ENCODE data around the gene LPIN2. TPM values are rescaled to one million over a fixed set of nuclear protein-coding genes. Genes with fewer than 3 reads are reported as not detected.
"Not testable (repeated sequence)": the region's sequence is repeated elsewhere in the genome, so short reads cannot be mapped to it uniquely, and the experiment has no call there.

LPIN2 gene
- total and polyA plus RNA-seq, 3 experiments from 2014 or later = 68.6 to 83.2 (median 82.9) TPM

DNA sequence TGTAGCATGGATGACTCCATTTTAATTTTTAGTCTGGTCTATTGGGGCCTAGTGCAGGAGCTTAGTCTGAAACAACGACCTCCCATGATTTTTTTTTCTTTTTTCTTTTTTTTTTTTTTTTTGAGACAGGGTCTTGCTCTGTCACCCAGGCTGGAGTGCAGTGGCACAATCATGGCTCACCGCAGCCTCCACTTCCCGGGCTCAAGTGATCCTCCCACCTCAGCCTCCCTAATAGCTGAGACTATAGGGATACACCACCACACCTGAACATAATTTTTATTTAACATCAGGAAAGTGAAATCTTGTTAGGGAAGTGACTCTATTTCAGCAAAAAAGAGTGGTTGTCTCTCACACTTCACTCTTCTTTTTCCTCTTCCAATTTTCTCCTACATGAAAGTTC, 15.2 kb upstream of the LPIN2 start:
- H3K9me3 Mint-ChIP-seq; H3K4me3 ChIP-seq (ENCODE audit: low read length); DNase-seq; H3K36me3 ChIP-seq (ENCODE audit: insufficient read depth, low read length); H3K36me3 Mint-ChIP-seq; H3K9me3 ChIP-seq (ENCODE audit: low read length); H3K4me1 ChIP-seq (ENCODE audit: insufficient read depth, low read length); H3K27me3 ChIP-seq (ENCODE audit: insufficient read depth, low read length, poor library complexity, severe bottlenecking); H3K27ac ChIP-seq (ENCODE audit: low read depth, low read length); H3K4me1 Mint-ChIP-seq; H3K27me3 Mint-ChIP-seq; POLR2A ChIA-PET; H3K4me3 Mint-ChIP-seq: not testable (repeated sequence)
- CTCF ChIA-PET = interaction anchor here (1.3 kb wide), 1 partner anchor 35 kb away, joined by 5 read pairs; no protein-coding TSS in a partner anchor
- H3K27ac Mint-ChIP-seq = peak overlapping the region in 1 of 8 donors; percentile 29

DNA sequence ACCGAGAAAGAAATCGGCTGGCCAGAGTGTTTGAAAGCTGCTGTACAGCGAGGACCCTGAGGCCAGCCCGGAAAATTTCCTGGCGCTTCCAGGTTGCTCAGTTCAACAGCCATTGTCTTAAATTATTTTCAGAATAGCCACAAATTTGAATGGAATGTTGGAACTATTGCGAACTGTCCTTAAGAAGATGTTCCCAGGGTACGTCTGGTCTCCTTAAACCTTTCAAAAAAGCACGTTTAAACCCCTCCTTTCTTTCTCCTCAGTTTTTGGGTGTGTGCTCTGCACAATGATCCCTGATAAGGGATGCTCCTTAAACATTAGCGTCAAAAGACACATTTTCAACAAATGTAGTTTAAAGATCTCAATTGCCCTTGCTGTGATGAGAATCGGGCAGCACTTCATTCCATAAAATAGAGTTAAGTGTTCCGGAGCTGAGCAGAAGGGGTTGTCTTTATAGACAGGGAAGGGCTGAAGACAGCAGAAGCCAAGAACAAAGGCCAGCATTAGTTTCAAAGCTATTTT, 14.5 kb upstream of the LPIN2 start:
- ChIA-PET POLR2A (no interaction called here), CTCF (interaction anchor here (1.3 kb wide), 1 partner anchor 36 kb away, joined by 5 read pairs; no protein-coding TSS in a partner anchor)
- Mint-ChIP-seq H3K27me3 (no peaks in the 10 kb centered on the region), H3K27ac (peak overlapping the region in 1 of 8 donors; percentile 14), H3K9me3 (no peaks in the 10 kb centered on the region), H3K36me3 (peaks cover 0 to 4% (median 0%) of the 10 kb centered on the region in 3 donors), H3K4me3 (no peak overlapping the region), H3K4me1 (no peaks in the 10 kb centered on the region)
- Histone ChIP-seq H3K4me3 (ENCODE audit: low read length) (no peak overlapping the region), H3K9me3 (ENCODE audit: low read length) (no peaks in the 10 kb centered on the region), H3K4me1 (ENCODE audit: insufficient read depth, low read length) (no peaks in the 10 kb centered on the region), H3K27me3 (ENCODE audit: insufficient read depth, low read length, poor library complexity, severe bottlenecking) (no peaks in the 10 kb centered on the region), H3K36me3 (ENCODE audit: insufficient read depth, low read length) (no peaks in the 10 kb centered on the region), H3K27ac (ENCODE audit: low read depth, low read length) (no peak overlapping the region)
- no peak for DNase-seq

DNA sequence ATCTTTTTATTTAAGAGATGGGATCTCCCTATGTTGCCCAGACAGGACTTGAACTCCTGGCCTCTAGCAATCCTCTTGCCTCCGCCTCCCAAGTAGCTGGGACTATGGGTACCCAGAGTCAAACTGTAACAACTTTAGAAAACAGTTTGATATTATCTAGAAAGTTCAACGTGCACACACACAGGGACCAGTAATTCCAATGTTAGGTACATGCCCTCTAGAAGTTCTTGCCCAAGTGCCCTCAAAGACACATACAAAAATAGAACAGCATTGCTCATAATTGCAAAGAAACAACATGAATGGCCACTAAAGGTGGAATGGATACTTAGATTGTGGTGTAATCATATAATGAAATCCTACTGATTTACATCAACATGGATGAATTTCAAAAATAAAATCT, 12.6 kb upstream of the LPIN2 start:
- ChIA-PET CTCF (no interaction called here), POLR2A (no interaction called here)
- no peaks in the 10 kb centered on the region for H3K4me1 Mint-ChIP-seq
- DNase-seq = no peak
- H3K27me3 ChIP-seq (ENCODE audit: insufficient read depth, low read length, poor library complexity, severe bottlenecking) = no peaks in the 10 kb centered on the region
- no peaks in the 10 kb centered on the region for H3K9me3 ChIP-seq (ENCODE audit: low read length)
- no peaks in the 10 kb centered on the region for H3K4me1 ChIP-seq (ENCODE audit: insufficient read depth, low read length)
- H3K9me3 Mint-ChIP-seq = no peaks in the 10 kb centered on the region
- no peaks in the 10 kb centered on the region for H3K27me3 Mint-ChIP-seq
- H3K27ac Mint-ChIP-seq = peak overlapping the region in 2 of 8 donors; percentile 23 to 56
- no peaks in the 10 kb centered on the region for H3K36me3 Mint-ChIP-seq
- no peaks in the 10 kb centered on the region for H3K36me3 ChIP-seq (ENCODE audit: insufficient read depth, low read length)
- no peak overlapping the region for H3K4me3 Mint-ChIP-seq
- no peak overlapping the region for H3K4me3 ChIP-seq (ENCODE audit: low read length)
- H3K27ac ChIP-seq (ENCODE audit: low read depth, low read length) = no peak overlapping the region

DNA sequence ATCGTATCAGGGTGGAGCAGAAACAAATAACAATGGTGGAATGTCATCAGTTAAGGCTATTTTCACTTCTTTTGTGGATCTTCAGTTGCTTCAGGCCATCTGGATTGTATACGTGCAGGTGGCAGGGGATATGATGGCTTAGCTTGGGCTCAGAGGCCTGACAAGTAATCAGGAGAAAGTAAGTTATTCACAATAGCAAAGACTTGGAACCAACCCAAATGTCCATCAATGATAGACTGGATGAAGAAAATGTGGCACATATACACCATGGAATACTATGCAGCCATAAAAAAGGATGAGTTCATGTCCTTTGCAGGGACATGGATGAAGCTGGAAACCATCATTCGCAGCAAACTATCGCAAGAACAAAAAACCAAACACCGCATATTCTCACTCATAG, 10.7 kb upstream of the LPIN2 start:
- H3K36me3 ChIP-seq (ENCODE audit: insufficient read depth, low read length); H3K9me3 ChIP-seq (ENCODE audit: low read length); H3K9me3 Mint-ChIP-seq; POLR2A ChIA-PET; H3K36me3 Mint-ChIP-seq; H3K4me3 Mint-ChIP-seq; DNase-seq; H3K27ac ChIP-seq (ENCODE audit: low read depth, low read length); H3K27me3 ChIP-seq (ENCODE audit: insufficient read depth, low read length, poor library complexity, severe bottlenecking); H3K4me1 Mint-ChIP-seq; H3K4me1 ChIP-seq (ENCODE audit: insufficient read depth, low read length); H3K4me3 ChIP-seq (ENCODE audit: low read length); H3K27me3 Mint-ChIP-seq: not testable (repeated sequence)
- peak overlapping the region in 1 of 8 donors; percentile 61 for H3K27ac Mint-ChIP-seq
- CTCF ChIA-PET = interaction anchor here (0.8 kb wide), 1 partner anchor 29 kb away, joined by 3 read pairs; no protein-coding TSS in a partner anchor

DNA sequence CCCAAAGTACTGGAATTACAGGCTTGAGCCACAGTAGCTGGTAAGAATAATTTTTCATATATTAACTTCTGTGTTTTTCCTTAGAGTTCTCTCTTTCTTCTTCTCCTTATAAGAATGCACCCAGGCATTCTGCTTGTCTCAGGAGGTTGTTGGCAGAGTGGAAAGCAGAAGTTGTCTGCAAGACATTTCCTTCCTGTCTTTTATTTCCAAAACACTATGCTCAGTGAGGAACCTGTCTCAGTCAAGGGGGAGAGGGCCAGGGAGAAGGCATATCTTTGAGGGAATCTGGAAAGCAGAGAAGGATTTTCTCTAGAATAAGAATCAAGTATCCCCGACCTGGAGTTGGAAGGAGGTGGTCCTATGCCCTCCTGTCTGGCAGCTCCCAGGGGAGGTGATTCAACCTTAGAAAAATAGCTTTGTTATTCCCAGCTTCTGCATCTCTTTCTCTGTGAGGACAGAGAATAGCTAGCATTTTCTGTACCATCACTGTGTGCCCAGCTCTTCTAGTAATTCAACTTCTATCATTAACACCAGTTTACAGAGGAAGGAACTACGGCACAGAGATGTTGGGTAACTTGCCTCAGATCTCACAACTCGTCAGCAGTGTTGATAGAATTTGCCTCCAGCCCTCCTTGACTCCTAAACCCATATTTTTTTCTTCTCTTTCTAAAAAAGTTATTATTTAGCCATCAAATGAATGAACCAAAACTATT, 3.8 kb upstream of the LPIN2 start:
- DNase-seq = no peak
- ChIA-PET POLR2A (no interaction called here), CTCF (interaction anchor here (0.9 to 9.1 kb wide), 3 partner anchors 20 to 46 kb away, joined by 3 to 71 read pairs (median 5); no protein-coding TSS in a partner anchor)
- Histone ChIP-seq H3K27me3 (ENCODE audit: insufficient read depth, low read length, poor library complexity, severe bottlenecking) (no peaks in the 10 kb centered on the region), H3K27ac (ENCODE audit: low read depth, low read length) (no peak overlapping the region), H3K4me3 (ENCODE audit: low read length) (no peak overlapping the region), H3K36me3 (ENCODE audit: insufficient read depth, low read length) (no peaks in the 10 kb centered on the region), H3K4me1 (ENCODE audit: insufficient read depth, low read length) (peaks cover 43% of the 10 kb centered on the region), H3K9me3 (ENCODE audit: low read length) (no peaks in the 10 kb centered on the region)
- peaks cover 2 to 3% of the 10 kb centered on the region in 2 donors for H3K27me3 Mint-ChIP-seq
- no peaks in the 10 kb centered on the region for H3K9me3 Mint-ChIP-seq
- H3K4me3 Mint-ChIP-seq = peak overlapping the region in 1 of 7 donors; percentile 49
- H3K4me1 Mint-ChIP-seq = peaks cover 32 to 42% (median 38%) of the 10 kb centered on the region in 3 donors
- H3K27ac Mint-ChIP-seq = peak overlapping the region in 1 of 8 donors; percentile 87
- peaks cover 0 to 6% (median 0%) of the 10 kb centered on the region in 3 donors for H3K36me3 Mint-ChIP-seq

DNA sequence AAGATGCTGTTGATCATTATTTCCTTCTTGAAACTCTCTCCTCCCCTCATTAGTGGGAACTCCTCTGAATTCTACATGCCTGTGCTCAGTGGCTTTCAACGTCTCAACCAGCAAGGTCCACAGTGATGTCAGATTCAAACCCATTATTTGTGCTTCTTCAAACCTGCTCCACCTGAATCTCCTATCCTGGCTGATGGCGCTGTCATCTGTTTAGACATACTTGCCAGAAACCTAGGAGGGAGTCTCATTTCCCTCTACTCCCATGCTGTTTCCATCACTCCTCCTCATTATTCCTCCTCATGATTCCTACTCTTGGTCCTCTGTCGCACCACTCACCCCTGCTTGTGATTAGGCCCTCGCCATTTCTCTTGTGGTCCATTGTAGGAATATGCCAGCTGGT, 2.9 kb upstream of the LPIN2 start:
- CTCF ChIA-PET = interaction anchor here (1.4 to 9.1 kb wide), 4 partner anchors 21 to 136 kb away, joined by 3 to 71 read pairs (median 5); no protein-coding TSS in a partner anchor
- H3K36me3 ChIP-seq (ENCODE audit: insufficient read depth, low read length) = no peaks in the 10 kb centered on the region
- Mint-ChIP-seq H3K27ac (peak overlapping the region in 7 of 8 donors; percentile 40 to 87 (median 71)), H3K4me1 (peaks cover 41 to 50% (median 47%) of the 10 kb centered on the region in 3 donors), H3K4me3 (peak overlapping the region in 3 of 7 donors; percentile 8 to 49 (median 49)), H3K36me3 (peaks cover 0 to 12% (median 1%) of the 10 kb centered on the region in 3 donors), H3K27me3 (peaks cover 2 to 3% of the 10 kb centered on the region in 2 donors), H3K9me3 (no peaks in the 10 kb centered on the region)
- no peak for DNase-seq
- H3K4me1 ChIP-seq (ENCODE audit: insufficient read depth, low read length) = peaks cover 52% of the 10 kb centered on the region
- H3K27ac ChIP-seq (ENCODE audit: low read depth, low read length) = no peak overlapping the region
- POLR2A ChIA-PET = no interaction called here
- H3K4me3 ChIP-seq (ENCODE audit: low read length) = no peak overlapping the region
- no peaks in the 10 kb centered on the region for H3K9me3 ChIP-seq (ENCODE audit: low read length)
- no peaks in the 10 kb centered on the region for H3K27me3 ChIP-seq (ENCODE audit: insufficient read depth, low read length, poor library complexity, severe bottlenecking)

DNA sequence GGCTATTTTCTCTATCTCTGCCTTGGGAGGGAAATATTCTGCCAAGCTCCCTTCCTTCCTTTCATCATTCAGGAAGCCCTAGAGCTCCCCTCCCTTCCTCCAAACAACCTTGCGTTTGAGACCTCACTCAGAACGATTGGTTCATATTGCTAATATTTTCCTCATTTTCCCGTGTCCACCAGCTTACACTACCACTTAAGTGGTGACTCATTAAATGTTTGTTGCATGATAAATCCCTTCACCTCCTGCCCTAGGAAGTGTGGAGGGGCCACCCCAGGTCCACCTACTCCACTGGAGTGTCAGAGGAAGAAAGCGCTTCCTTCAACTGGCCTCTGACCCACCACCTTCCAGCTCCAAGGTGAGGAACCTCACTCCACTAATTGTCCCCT, 2.3 kb upstream of the LPIN2 start:
- Mint-ChIP-seq H3K4me1 (peaks cover 47 to 57% (median 53%) of the 10 kb centered on the region in 3 donors), H3K27ac (peak overlapping the region in 5 of 8 donors; percentile 40 to 87 (median 71)), H3K36me3 (peaks cover 0 to 17% (median 2%) of the 10 kb centered on the region in 3 donors), H3K27me3 (peaks cover 2 to 3% of the 10 kb centered on the region in 2 donors), H3K4me3 (peak overlapping the region in 3 of 7 donors; percentile 8 to 61 (median 21)), H3K9me3 (no peaks in the 10 kb centered on the region)
- Histone ChIP-seq H3K9me3 (ENCODE audit: low read length) (no peaks in the 10 kb centered on the region), H3K4me3 (ENCODE audit: low read length) (no peak overlapping the region), H3K4me1 (ENCODE audit: insufficient read depth, low read length) (peaks cover 59% of the 10 kb centered on the region), H3K36me3 (ENCODE audit: insufficient read depth, low read length) (peaks cover 4% of the 10 kb centered on the region), H3K27ac (ENCODE audit: low read depth, low read length) (no peak overlapping the region), H3K27me3 (ENCODE audit: insufficient read depth, low read length, poor library complexity, severe bottlenecking) (no peaks in the 10 kb centered on the region)
- POLR2A ChIA-PET = no interaction called here
- CTCF ChIA-PET = interaction anchor here (0.7 to 9.1 kb wide), 8 partner anchors 10 to 136 kb away, joined by 3 to 71 read pairs (median 4); no protein-coding TSS in a partner anchor
- no peak for DNase-seq

Data from CD8-positive, alpha-beta memory T cell (primary cell).